ENCODE measurements around the gene BIN1. TPM values are rescaled to one million over a fixed set of nuclear protein-coding genes. Genes with fewer than 3 reads are reported as not detected.

The BIN1 gene
- polyA plus RNA-seq, 1 donor (not counting 4 experiments of a cell fraction or from before 2014, with no cell fraction given), result 5.4 TPM

DNA sequence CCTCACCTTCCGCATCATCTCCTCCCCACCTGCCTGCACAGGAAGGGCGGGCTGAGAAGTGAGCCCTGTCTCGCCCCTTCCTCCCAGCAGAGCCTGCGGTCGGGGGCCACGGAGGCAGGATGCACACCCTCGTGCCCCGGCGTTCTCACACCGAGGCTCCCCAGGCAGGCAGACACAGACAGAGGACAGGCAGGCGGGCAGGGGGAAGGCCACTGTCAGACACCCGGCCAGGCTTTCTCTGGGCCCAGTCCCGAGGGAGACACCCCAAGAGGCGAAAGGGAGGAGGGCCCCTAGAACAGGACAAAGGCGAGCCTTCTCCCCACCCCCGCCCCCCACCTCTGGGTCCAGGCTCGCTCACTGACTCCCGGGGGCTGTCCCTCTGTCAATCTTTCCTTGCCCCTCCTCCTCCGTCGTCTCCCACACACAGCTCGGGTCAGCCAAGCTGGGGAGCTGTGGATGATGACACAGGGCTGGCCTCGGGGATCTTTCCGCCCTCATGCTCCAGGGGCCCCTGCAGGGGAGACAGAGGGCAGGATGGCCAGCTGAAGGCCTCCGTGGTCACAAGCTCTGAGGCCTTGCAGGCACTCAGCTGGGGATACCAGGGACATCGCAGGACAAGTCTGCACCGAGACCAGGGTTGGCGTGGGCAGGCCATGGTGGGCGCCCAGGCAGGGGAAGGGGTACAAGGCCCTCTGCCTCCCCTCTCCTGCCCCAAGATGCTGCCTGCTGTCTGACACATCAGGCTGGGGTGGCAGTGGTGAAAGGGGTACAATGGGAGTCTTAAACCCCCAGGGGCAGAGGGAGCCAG lies 24.9 kb downstream of the BIN1 start:
- Histone ChIP-seq H4K20me1 (ENCODE audit: control insufficient read depth, extremely low read depth, insufficient read depth, low read length) (peaks cover 4% of the 10 kb centered on the region), H3K9ac (ENCODE audit: control insufficient read depth, extremely low read depth, insufficient read depth, low read length) (no peak overlapping the region), H3K79me2 (ENCODE audit: control insufficient read depth, insufficient read depth, low read length) (no peaks in the 10 kb centered on the region), H3K4me2 (ENCODE audit: control insufficient read depth, extremely low read depth, insufficient read depth, low read depth, low read length) (no peak overlapping the region), H3K9me1 (ENCODE audit: control insufficient read depth, extremely low read depth, insufficient read depth, low read length) (peaks cover 2% of the 10 kb centered on the region), H3K36me3 (ENCODE audit: control insufficient read depth in 2 of 2, extremely low read depth in 1 of 2, insufficient read depth in 2 of 2, low read length in 2 of 2) (no peaks in the 10 kb centered on the region), H3K4me1 (ENCODE audit: control insufficient read depth, extremely low read depth, insufficient read depth, low read length) (peaks cover 24% of the 10 kb centered on the region), H2AFZ (ENCODE audit: control insufficient read depth, low read length) (no peak overlapping the region), H3K27me3 (ENCODE audit: control insufficient read depth, extremely low read depth, insufficient read depth, low read length) (no peaks in the 10 kb centered on the region), H3K4me3 (ENCODE audit: control insufficient read depth in 2 of 3, extremely low read depth in 1 of 3, insufficient read depth in 2 of 3, low read depth in 1 of 3, low read length in 3 of 3) (no peak overlapping the region), H3K27ac (ENCODE audit: control insufficient read depth, insufficient read depth, low read length) (no peak overlapping the region), H3K9me3 (ENCODE audit: control insufficient read depth, low read depth, low read length) (no peaks in the 10 kb centered on the region)
- FAIRE-seq, result no peak
- dilution Hi-C loops (cut with MboI; ENCODE audit: extremely low pct_ligation_motif_present, low sequenced_read_pairs), result no loop called here
- DNase-seq (ENCODE audit: low read depth, low spot score), result no peak
- TF ChIP-seq, protein P1, sequence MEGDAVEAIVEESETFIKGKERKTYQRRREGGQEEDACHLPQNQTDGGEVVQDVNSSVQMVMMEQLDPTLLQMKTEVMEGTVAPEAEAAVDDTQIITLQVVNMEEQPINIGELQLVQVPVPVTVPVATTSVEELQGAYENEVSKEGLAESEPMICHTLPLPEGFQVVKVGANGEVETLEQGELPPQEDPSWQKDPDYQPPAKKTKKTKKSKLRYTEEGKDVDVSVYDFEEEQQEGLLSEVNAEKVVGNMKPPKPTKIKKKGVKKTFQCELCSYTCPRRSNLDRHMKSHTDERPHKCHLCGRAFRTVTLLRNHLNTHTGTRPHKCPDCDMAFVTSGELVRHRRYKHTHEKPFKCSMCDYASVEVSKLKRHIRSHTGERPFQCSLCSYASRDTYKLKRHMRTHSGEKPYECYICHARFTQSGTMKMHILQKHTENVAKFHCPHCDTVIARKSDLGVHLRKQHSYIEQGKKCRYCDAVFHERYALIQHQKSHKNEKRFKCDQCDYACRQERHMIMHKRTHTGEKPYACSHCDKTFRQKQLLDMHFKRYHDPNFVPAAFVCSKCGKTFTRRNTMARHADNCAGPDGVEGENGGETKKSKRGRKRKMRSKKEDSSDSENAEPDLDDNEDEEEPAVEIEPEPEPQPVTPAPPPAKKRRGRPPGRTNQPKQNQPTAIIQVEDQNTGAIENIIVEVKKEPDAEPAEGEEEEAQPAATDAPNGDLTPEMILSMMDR (optimal IDR thresholded peaks at IDR 0.05 in 1 of 3, IDR thresholded peaks at IDR 0.05 in 1 of 3, conservative IDR thresholded peaks at IDR 0.05 in 1 of 3; ENCODE audit: extremely low read depth in 1 of 3, insufficient read depth in 2 of 3, low read length in 3 of 3), result no peak

DNA sequence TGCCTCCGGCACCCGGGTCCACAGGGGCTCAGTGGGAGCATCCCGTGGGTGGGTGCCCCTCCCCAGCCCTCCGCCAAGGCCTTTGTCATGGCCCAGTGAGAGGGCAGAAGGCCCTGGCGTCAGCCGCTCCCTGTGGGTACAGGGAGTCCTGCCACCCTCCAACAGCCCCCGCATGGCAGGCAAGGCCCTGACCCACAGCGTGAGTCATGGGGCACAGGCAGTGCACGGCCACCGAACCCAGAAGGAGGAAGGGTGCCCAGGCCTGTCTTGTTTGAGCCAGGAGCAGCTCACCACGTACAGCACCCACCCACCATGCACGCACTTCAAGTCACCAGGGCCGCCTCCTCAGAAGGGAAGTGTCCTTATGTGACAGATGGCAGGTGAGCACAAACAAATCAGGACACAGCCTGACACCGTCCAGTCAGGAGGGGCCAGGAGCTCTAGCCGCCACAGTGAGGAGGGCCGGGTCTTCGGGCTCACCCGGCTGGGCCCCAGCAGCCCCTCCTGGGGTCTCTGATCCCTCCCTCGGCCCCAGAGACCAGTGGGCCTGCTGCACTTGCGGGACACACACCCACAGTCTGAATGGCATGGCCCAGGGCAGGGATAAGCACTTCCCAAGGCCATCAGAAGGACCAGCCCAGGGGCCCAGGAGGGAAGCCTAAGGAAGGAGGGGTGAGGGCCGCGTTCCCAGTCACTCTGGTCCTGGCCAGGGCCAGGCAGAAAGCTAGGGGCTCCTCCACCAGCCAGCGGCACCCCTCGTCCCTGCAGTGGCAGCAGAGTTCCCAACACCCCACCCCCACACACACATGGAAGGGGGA lies 25.8 kb downstream of the BIN1 start:
- H2AFZ ChIP-seq (ENCODE audit: control insufficient read depth, low read length), result no peak overlapping the region
- H3K4me1 ChIP-seq (ENCODE audit: control insufficient read depth, extremely low read depth, insufficient read depth, low read length), result peaks cover 25% of the 10 kb centered on the region
- peaks cover 2% of the 10 kb centered on the region for H3K9me1 ChIP-seq (ENCODE audit: control insufficient read depth, extremely low read depth, insufficient read depth, low read length)
- FAIRE-seq, result no peak
- H3K27ac ChIP-seq (ENCODE audit: control insufficient read depth, insufficient read depth, low read length), result no peak overlapping the region
- no peak overlapping the region for H3K4me2 ChIP-seq (ENCODE audit: control insufficient read depth, extremely low read depth, insufficient read depth, low read depth, low read length)
- no peak for TF ChIP-seq EZH2 (IDR thresholded peaks at IDR 0.05; ENCODE audit: low read length)
- TF ChIP-seq, protein P1 (optimal IDR thresholded peaks at IDR 0.05 in 1 of 3, IDR thresholded peaks at IDR 0.05 in 1 of 3, conservative IDR thresholded peaks at IDR 0.05 in 1 of 3; ENCODE audit: extremely low read depth in 1 of 3, insufficient read depth in 2 of 3, low read length in 3 of 3), result no peak
- no peaks in the 10 kb centered on the region for H3K79me2 ChIP-seq (ENCODE audit: control insufficient read depth, insufficient read depth, low read length)
- no peak for DNase-seq (ENCODE audit: low read depth, low spot score)
- no peaks in the 10 kb centered on the region for H3K9me3 ChIP-seq (ENCODE audit: control insufficient read depth, low read depth, low read length)
- no peaks in the 10 kb centered on the region for H3K36me3 ChIP-seq (ENCODE audit: control insufficient read depth in 2 of 2, extremely low read depth in 1 of 2, insufficient read depth in 2 of 2, low read length in 2 of 2)
- no peaks in the 10 kb centered on the region for H3K27me3 ChIP-seq (ENCODE audit: control insufficient read depth, extremely low read depth, insufficient read depth, low read length)
- dilution Hi-C loops (cut with MboI; ENCODE audit: extremely low pct_ligation_motif_present, low sequenced_read_pairs), result no loop called here
- peaks cover 4% of the 10 kb centered on the region for H4K20me1 ChIP-seq (ENCODE audit: control insufficient read depth, extremely low read depth, insufficient read depth, low read length)
- H3K4me3 ChIP-seq (ENCODE audit: control insufficient read depth in 2 of 3, extremely low read depth in 1 of 3, insufficient read depth in 2 of 3, low read depth in 1 of 3, low read length in 3 of 3), result no peak overlapping the region
- H3K9ac ChIP-seq (ENCODE audit: control insufficient read depth, extremely low read depth, insufficient read depth, low read length), result no peak overlapping the region
